Umbilical cord (tissue), 2 donors: ENCODE results near the gene CTIF. TPM values are rescaled to one million over a fixed set of nuclear protein-coding genes. Genes with fewer than 3 reads are reported as not detected.
A peak's percentile ranks its signal among the peaks of the same experiment; 100 is the strongest.

Source experiments
- DNase-seq: peaks from one replicate; pipeline ENCODE4 v3.0.0-alpha.2; 2015; ENCODE audit warnings: low spot score
- total RNA-seq: library from RNA; depleted of rRNA; stranded (reverse); fragments of >200 nt; gene quantifications from one replicate; pipeline ENCODE4 v1.2.3, GENCODE V29; 2014; ENCODE audit warnings: low replicate concordance; ENCODE audit not compliant: insufficient read depth

Gene CTIF
- total RNA-seq, 1 donor from 2014 or later = 39.7 TPM

- no peak for DNase-seq
Observed at GRCh38 chr18:48884306-48884705, 345.5 kb downstream of the CTIF start.

GRCh38 chr18:48884771-48885170 lies 345.9 kb downstream of the CTIF start:
- DNase-seq = no peak

GRCh38 chr18:48885266-48885923 lies 346.6 kb downstream of the CTIF start:
- peak; percentile 68 for DNase-seq

GRCh38 chr18:48885924-48886400 lies 347.1 kb downstream of the CTIF start:
- no peak for DNase-seq

GRCh38 chr18:48886520-48887293 lies 347.9 kb downstream of the CTIF start:
- DNase-seq = no peak

- DNase-seq = no peak
Observed at GRCh38 chr18:48887294-48887904, 348.6 kb downstream of the CTIF start.

GRCh38 chr18:48887905-48888772 lies 349.3 kb downstream of the CTIF start:
- no peak for DNase-seq

GRCh38 chr18:48888773-48889080 lies 349.9 kb downstream of the CTIF start:
- no peak for DNase-seq

GRCh38 chr18:48889115-48889941 lies 350.5 kb downstream of the CTIF start:
- peak; percentile 88 for DNase-seq

GRCh38 chr18:48889981-48890762 lies 351.3 kb downstream of the CTIF start:
- no peak for DNase-seq

GRCh38 chr18:48891721-48892120 lies 352.9 kb downstream of the CTIF start:
- DNase-seq = no peak

- no peak for DNase-seq
Observed at GRCh38 chr18:48892146-48892855, 353.5 kb downstream of the CTIF start.

- no peak for DNase-seq
Observed at GRCh38 chr18:48893061-48893607, 354.3 kb downstream of the CTIF start.

GRCh38 chr18:48893608-48894600 lies 355.1 kb downstream of the CTIF start:
- peak; percentile 64 for DNase-seq

- no peak for DNase-seq
Observed at GRCh38 chr18:48894799-48895346, 356.0 kb downstream of the CTIF start.

- no peak for DNase-seq
Observed at GRCh38 chr18:48896326-48896874, 357.6 kb downstream of the CTIF start.

- peak; percentile 69 for DNase-seq
Observed at GRCh38 chr18:48896875-48897511, 358.2 kb downstream of the CTIF start.
